K562 (cell line): ENCODE data around the gene ADGRL3. TPM values are rescaled to one million over a fixed set of nuclear protein-coding genes. Genes with fewer than 3 reads are reported as not detected.

Experiments
- ATAC-seq: fragments of 200-7000 bp; cut with Tn5 transposase; 3 replicates; pipeline ENCODE4 v1.9.1; 2020; ENCODE audit warnings: moderate library complexity
- BruUV-seq: library from RNA; stranded (reverse); fragments of 400-500 nt; replicated peaks from 2 replicates; lab custom pipeline; 2021; lab: Mats Ljungman, UMichigan
- CTCF ChIA-PET: fragments of 300-600 bp; formaldehyde crosslinking; extraction: SDS; loops from one replicate; lab custom pipeline; 2021; ENCODE audit warnings: low intra/inter-chr PET ratio; lab: Yijun Ruan, JAX
- POLR2A ChIA-PET: fragments of 300-600, 350-650 bp; sonication (Branson Sonifier 250); formaldehyde crosslinking; extraction: SDS; loops from one replicate; lab custom pipeline; 2021; ENCODE audit warnings: antibody characterized with exemption, inconsistent platforms; lab: Yijun Ruan, JAX
- DNase-seq, 4 experiments: peaks; one replicate each; pipeline versions ENCODE4 v3.0.0 to v3.0.0-alpha.2; 2011 to 2018; ENCODE audit warnings: low spot score in 3 of 4, mixed read lengths in 3 of 4; ENCODE audit errors: extremely low read depth in 1 of 4
- FAIRE-seq: peaks from 2 replicates; lab custom pipeline; 2011; peaks lifted over from hg19 to GRCh38; lab: Jason Lieb, UNC
- H2AFZ ChIP-seq: 2 replicates; pipeline ENCODE4 v1.6.0; 2011; ENCODE audit warnings: low read depth, low read length, control low read depth, inconsistent platforms
- H3K27ac ChIP-seq: fragments of 200-600 bp; 3 replicates; pipeline ENCODE4 v1.8.0; 2011; ENCODE audit warnings: low read depth, mild to moderate bottlenecking, control low read depth, inconsistent platforms, low read length, moderate library complexity, mixed read lengths; ENCODE audit errors: extremely low read depth
- H3K27me3 ChIP-seq, 2 experiments: fragments of 300-600 bp in 1 of 2; 2 replicates in 1 of 2; 3 replicates in 1 of 2; pipeline versions ENCODE4 v1.6.0 to v1.8.0; 2011; ENCODE audit warnings: inconsistent platforms in 2 of 2, low read length in 2 of 2, mild to moderate bottlenecking in 1 of 2, mixed read lengths in 1 of 2, moderate library complexity in 1 of 2; ENCODE audit not compliant: control insufficient read depth in 2 of 2, insufficient read depth in 2 of 2
- H3K36me3 ChIP-seq: fragments of 300-600 bp; 3 replicates; pipeline ENCODE4 v1.8.0; 2011; ENCODE audit warnings: mild to moderate bottlenecking, low read length, inconsistent platforms; ENCODE audit not compliant: control insufficient read depth, insufficient read depth
- H3K4me1 ChIP-seq, 2 experiments: fragments of 200-600 bp in 1 of 2; replicated peaks in 1 of 2; 2 replicates in 1 of 2; 3 replicates in 1 of 2; pipeline versions ENCODE4 v1.5.1 to v1.8.0; 2011; ENCODE audit warnings: inconsistent platforms in 2 of 2, low read length in 2 of 2, mild to moderate bottlenecking in 1 of 2, mixed read lengths in 1 of 2, moderate library complexity in 1 of 2; ENCODE audit not compliant: control insufficient read depth in 2 of 2, insufficient read depth in 2 of 2
- H3K4me2 ChIP-seq: 2 replicates; pipeline ENCODE4 v1.6.1; 2011; ENCODE audit warnings: low read length, control low read depth, inconsistent platforms, mixed read lengths; ENCODE audit not compliant: insufficient read depth
- H3K4me3 ChIP-seq: fragments of 200-600 bp; sonication (generic), shearing (Covaris generic); 2 replicates; pipeline ENCODE4 v1.5.1; 2016; ENCODE audit warnings: control low read depth, inconsistent platforms
- H3K79me2 ChIP-seq: fragments of 200-600 bp; 3 replicates; pipeline ENCODE4 v1.8.0; 2011; ENCODE audit warnings: low read length, inconsistent platforms; ENCODE audit not compliant: control insufficient read depth, insufficient read depth
- H3K9ac ChIP-seq, 2 experiments: 2 replicates each; pipeline versions ENCODE4 v1.6.0 to v1.6.1; 2011; ENCODE audit warnings: low read depth in 2 of 2, low read length in 2 of 2, control low read depth in 1 of 2, inconsistent platforms in 1 of 2, mild to moderate bottlenecking in 1 of 2, mixed read lengths in 1 of 2; ENCODE audit not compliant: insufficient read depth in 1 of 2
- H3K9me1 ChIP-seq: one replicate; pipeline ENCODE4 v1.6.0; 2011; ENCODE audit warnings: inconsistent platforms, mild to moderate bottlenecking, low read length, moderate library complexity; ENCODE audit not compliant: control insufficient read depth, insufficient read depth
- H3K9me3 ChIP-seq: replicated peaks from 2 replicates; pipeline ENCODE4 v1.5.1; 2011; ENCODE audit warnings: low read depth, low read length, inconsistent platforms; ENCODE audit not compliant: control insufficient read depth, insufficient read depth
- H4K20me1 ChIP-seq: replicated peaks from 2 replicates; pipeline ENCODE4 v1.6.1; 2011; ENCODE audit warnings: low read length, inconsistent platforms, mixed read lengths; ENCODE audit not compliant: control insufficient read depth, insufficient read depth
- BRD9 ChIP-seq: fragments of 450-650 bp; IDR thresholded peaks from 2 replicates; pipeline ENCODE4 v1.6.1; 2018; ENCODE audit warnings: low read depth; ENCODE audit not compliant: partially characterized antibody
- HNRNPLL ChIP-seq: fragments of 200-400 bp; formaldehyde crosslinking; IDR thresholded peaks from 2 replicates; pipeline ENCODE4 v1.6.1; 2017; ENCODE audit warnings: low read length, low read depth, mild to moderate bottlenecking; ENCODE audit not compliant: poor library complexity, severe bottlenecking
- SREBF2 ChIP-seq: sonication (generic); formaldehyde crosslinking; IDR thresholded peaks from 2 replicates; pipeline ENCODE4 v1.4.0; 2020; ENCODE audit warnings: mild to moderate bottlenecking, missing genetic modification reagents
- ZNF121 ChIP-seq: sonication (generic); formaldehyde crosslinking; conservative IDR thresholded peaks from 2 replicates; pipeline ENCODE4 v1.8.0; 2022; ENCODE audit warnings: missing genetic modification reagents
- ZNF518B ChIP-seq: fragments of 250-450 bp; sonication (Bioruptor Pico); IDR thresholded peaks from 2 replicates; pipeline ENCODE4 v1.5.0; 2021; ENCODE audit warnings: mild to moderate bottlenecking, moderate library complexity
- ZNF586 ChIP-seq: fragments of 450-650 bp; formaldehyde crosslinking; conservative IDR thresholded peaks from 2 replicates; pipeline ENCODE4 v1.4.0; 2020; ENCODE audit warnings: mild to moderate bottlenecking, moderate library complexity
- ZNF766 ChIP-seq: fragments of 200-800 bp; sonication (Bioruptor generic); conservative IDR thresholded peaks from 2 replicates; pipeline ENCODE4 v1.6.1; 2016; ENCODE audit warnings: missing genetic modification characterization, missing compliant biosample characterization
- WGBS: fragments of 100-300 bp; shearing (Covaris generic); methylation state at CpG from one replicate; pipeline ENCODE4 v1.1.6; 2016; ENCODE audit warnings: low coverage, mixed read lengths; ENCODE audit not compliant: insufficient coverage; ENCODE audit errors: missing lambda C conversion rate; 5-methylcytosine and 5-hydroxymethylcytosine counted together
- in situ Hi-C: fragments of 300-500 bp; cut with MboI; formaldehyde crosslinking; loops from 4 replicates; pipeline ENCODE4 v1.15.0; 2018; ENCODE audit warnings: inconsistent platforms, mixed read lengths
- intact Hi-C: fragments of 100-400 bp; cut with micrococcal nuclease; formaldehyde crosslinking; loops from 2 replicates; pipeline ENCODE4 v1.14.2; 2022
- polyA plus RNA-seq, 8 experiments: library from polyadenylated mRNA; depleted of rRNA in 4 of 8; stranded (reverse) in 5 of 8; unstranded in 3 of 8; fragments of >200 nt; fragmentation: Nextera tagmentation in 2 of 8; fragmentation: Illumina TruSeq in 1 of 8; extraction: Ambion mirVana in 2 of 8; extraction: Trizol in 1 of 8; gene quantifications; 2 replicates each; pipeline versions ENCODE4 v1.2.1 to v1.2.3, GENCODE V29; 2011 to 2014; ENCODE audit warnings: inconsistent platforms in 1 of 8, missing spikeins in 1 of 8
- total RNA-seq, 7 experiments: library from RNA; depleted of rRNA in 6 of 7; stranded (reverse); fragments of >200 nt in 6 of 7; fragmentation: Illumina TruSeq in 2 of 7; extraction: Trizol in 2 of 7; gene quantifications; 2 replicates each; pipeline versions ENCODE4 v1.2.1 to v1.2.3, GENCODE V29; 2011 to 2021; ENCODE audit warnings: low replicate concordance in 1 of 7

ADGRL3 gene
- total and polyA plus RNA-seq, 9 of the 15 experiments (the other 6 are each of a cell fraction or from before 2014, with no cell fraction given), result 0.03 to 0.14 (median 0.04) TPM; not detected in 2

DNA sequence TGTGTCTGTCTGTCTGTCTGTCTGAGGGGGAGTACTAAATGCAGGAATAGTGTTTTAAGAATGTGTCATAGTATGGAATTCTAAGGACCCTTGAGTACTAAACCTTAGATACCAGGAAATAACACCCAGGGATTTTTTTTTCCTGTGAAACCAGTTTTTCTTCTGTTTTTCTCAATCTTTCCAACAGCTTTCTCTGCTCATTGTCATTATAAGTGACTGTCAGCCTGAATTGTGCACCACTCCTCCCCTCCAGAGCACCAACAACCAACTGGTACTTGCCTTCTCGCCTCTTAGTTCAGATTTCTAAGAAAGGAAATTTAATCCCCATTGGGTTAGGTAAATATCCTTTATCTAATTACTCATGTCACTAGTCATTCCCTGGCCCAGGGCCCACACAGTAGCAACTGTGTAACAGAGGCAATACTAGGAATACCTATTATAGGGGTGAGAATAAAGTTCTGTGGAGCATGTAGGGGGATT is 320.6 kb downstream of the ADGRL3 start:
- ATAC-seq, result no peak
- FAIRE-seq, result no peak
- peaks cover 2% of the 10 kb centered on the region; the same call in 1 of the 2 replicates for H3K9me3 ChIP-seq
- H3K27ac ChIP-seq, result no peak overlapping the region
- H3K9ac ChIP-seq, result no peak overlapping the region
- no peaks in the 10 kb centered on the region for H3K36me3 ChIP-seq
- no TSS peak for BruUV-seq
- no peaks in the 10 kb centered on the region for H3K79me2 ChIP-seq
- H2AFZ ChIP-seq, result no peak overlapping the region
- ChIA-PET POLR2A (no interaction called here), CTCF (no interaction called here)
- TF ChIP-seq ZNF121 (CRISPR knock-in tag) (no peak), ZNF766 (no peak), SREBF2 (CRISPR knock-in tag) (no peak), ZNF518B (CRISPR knock-in tag) (no peak), ZNF586 (no peak), BRD9 (no peak), HNRNPLL (no peak)
- H3K4me1 ChIP-seq, result no peaks in the 10 kb centered on the region
- H3K4me2 ChIP-seq, result no peak overlapping the region
- H3K27me3 ChIP-seq, result no peaks in the 10 kb centered on the region
- DNase-seq, result no peak
- no peak overlapping the region for H3K4me3 ChIP-seq
- intact Hi-C loops (no loop called here), in situ Hi-C loops (no loop called here)
- H3K9me1 ChIP-seq, result no peaks in the 10 kb centered on the region
- WGBS, result 0% methylated on average over 1 of the region's 1 CpG
- H4K20me1 ChIP-seq, result no peaks in the 10 kb centered on the region
